Left ventricle myocardium superior (tissue), 1 donor: Measurements from ENCODE around the gene GRB7. TPM values are rescaled to one million over a fixed set of nuclear protein-coding genes. Genes with fewer than 3 reads are reported as not detected.
A peak's percentile ranks its signal among the peaks of the same experiment; 100 is the strongest.
"Not testable (repeated sequence)": the region's sequence is repeated elsewhere in the genome, so short reads cannot be mapped to it uniquely, and the experiment has no call there.

ENCODE experiments used
- ATAC-seq: fragments of 200-7000 bp; cut with Tn5 transposase; one replicate; pipeline ENCODE4 v1.9.1; 2020; ENCODE audit warnings: mild to moderate bottlenecking, moderate library complexity
- DNase-seq: peaks from one replicate; pipeline ENCODE4 v3.0.0-alpha.2; 2020
- intact Hi-C: fragments of 100-400 bp; cut with micrococcal nuclease; formaldehyde crosslinking; loops from one replicate; pipeline ENCODE4 v1.11.0; 2022
- long read RNA-seq: library from polyadenylated mRNA; unstranded; transcript quantifications from one replicate; pipeline ENCODE4 v2.0.0, GENCODE V29; 2021
- total RNA-seq: library from RNA; stranded (reverse); fragmentation: NEBNext Ultra II Directional; extraction: Animal tissue kit (Norgen Biotek cat#: 25700); gene quantifications from one replicate; pipeline ENCODE4 v1.2.1, GENCODE V29; 2021
- donor health status: DM: no; HTN: yes; CAD: no; lungs with severe emphysema.

The GRB7 gene
- total RNA-seq, result 5.1 TPM
- long read RNA-seq, partial matches to known transcripts, result 0 of 3 reads
- long read RNA-seq, other reads (novel, unspliced or antisense), result 3 of 3 reads

- DNase-seq (peak; percentile 64), ATAC-seq (peak; percentile 65)
- intact Hi-C loops, result no loop called here
Measured at GRCh38 chr17:39737760-39738567, at the start of gene GRB7. Gene GRB7, plus strand, starts transcription at chr17:39737938. Its CDS starts 4,364 bp downstream, at chr17:39742302.

GRCh38 chr17:39688475-39688835 is 49.3 kb upstream of the GRB7 start:
- intact Hi-C loops, result no loop called here
- DNase-seq, result no peak
- no peak for ATAC-seq

GRCh38 chr17:39688945-39689344 is 48.8 kb upstream of the GRB7 start:
- intact Hi-C loops, result no loop called here
- DNase-seq (no peak), ATAC-seq (no peak)

- ATAC-seq (no peak), DNase-seq (no peak)
- intact Hi-C loops, result no loop called here
Measured at GRCh38 chr17:39694593-39694992, 43.1 kb upstream of the GRB7 start.

GRCh38 chr17:39695089-39695474 is 42.7 kb upstream of the GRB7 start:
- intact Hi-C loops, result no loop called here
- ATAC-seq, result no peak
- no peak for DNase-seq

- ATAC-seq, result no peak
- intact Hi-C loops, result no loop called here
- DNase-seq, result no peak
Measured at GRCh38 chr17:39696731-39697130, 41.0 kb upstream of the GRB7 start.

- ATAC-seq (no peak), DNase-seq (no peak)
- intact Hi-C loops, result no loop called here
Measured at GRCh38 chr17:39697961-39698360, 39.8 kb upstream of the GRB7 start.

- ATAC-seq, intact Hi-C loops, DNase-seq: not testable (repeated sequence)
Measured at GRCh38 chr17:39699157-39699817, 38.5 kb upstream of the GRB7 start.

- intact Hi-C loops, result no loop called here
- ATAC-seq (peak; percentile 88), DNase-seq (peak; percentile 77)
Measured at GRCh38 chr17:39699818-39700147, 38.0 kb upstream of the GRB7 start, which contains the start of gene ERBB2. Gene ERBB2, plus strand, starts transcription at chr17:39700064. Its CDS starts 175 bp downstream, at chr17:39700239.

GRCh38 chr17:39700148-39700987 is 37.4 kb upstream of the GRB7 start:
- ATAC-seq, result peak; percentile 61
- peak; percentile 46 for DNase-seq
- intact Hi-C loops, result no loop called here

- ATAC-seq (no peak), DNase-seq (no peak)
- intact Hi-C loops, result no loop called here
Measured at GRCh38 chr17:39701012-39701783, 36.5 kb upstream of the GRB7 start.

- ATAC-seq (no peak), DNase-seq (no peak)
- intact Hi-C loops, result no loop called here
Measured at GRCh38 chr17:39701784-39702422, 35.8 kb upstream of the GRB7 start.

- peak; percentile 35 for DNase-seq
- intact Hi-C loops, result no loop called here
- ATAC-seq, result peak; percentile 5
Measured at GRCh38 chr17:39702901-39703893, 34.5 kb upstream of the GRB7 start.

GRCh38 chr17:39703913-39704312 is 33.8 kb upstream of the GRB7 start:
- no peak for ATAC-seq
- intact Hi-C loops, result no loop called here
- DNase-seq, result no peak

GRCh38 chr17:39704821-39705551 is 32.8 kb upstream of the GRB7 start:
- intact Hi-C loops, result no loop called here
- peak; percentile 33 for DNase-seq
- ATAC-seq, result peak; percentile 19

GRCh38 chr17:39705786-39706348 is 31.9 kb upstream of the GRB7 start:
- ATAC-seq (peak; percentile 80), DNase-seq (peak; percentile 74)
- intact Hi-C loops, result no loop called here
